SK-N-SH (cell line): Measurements from ENCODE around the gene SNED1.

Experiments
- CTCF ChIP-seq: fragments of 200-600 bp; sonication (generic); IDR thresholded peaks from 2 replicates; pipeline ENCODE4 v1.6.1; 2017; ENCODE audit warnings: antibody characterized with exemption, mild to moderate bottlenecking, moderate library complexity
- PBX3 ChIP-seq: IDR thresholded peaks from 2 replicates; pipeline ENCODE4; 2012

- no peak for TF ChIP-seq CTCF
- TF ChIP-seq PBX3: no peak
Measured at GRCh38 chr2:241128266-241128665, 129.8 kb downstream of the SNED1 start.
